NCI-H146 (cell line): ENCODE data around the gene CPLX3.

ENCODE experiments used
- DNase-seq: peaks from one replicate; lab custom pipeline; 2025; lab: John Stamatoyannopoulos, UW

CPLX3 gene

GRCh38 chr15:74873036-74873755, 46.8 kb downstream of the CPLX3 start, which contains the start of gene SCAMP2:
Gene SCAMP2 (minus strand): TSS chr15:74873365. CDS start chr15:74873255, 110 bp downstream.
- DNase-seq, result peak; percentile 89

- DNase-seq, result peak; percentile 31
These were observed 47.5 kb downstream of the CPLX3 start for GRCh38 chr15:74873756-74874424.

- DNase-seq, result no peak
These were observed 51.8 kb downstream of the CPLX3 start for GRCh38 chr15:74878273-74878672.
